ENCODE measurements around the gene CA10. TPM values are rescaled to one million over a fixed set of nuclear protein-coding genes. Genes with fewer than 3 reads are reported as not detected.

Gene CA10
- total and polyA plus RNA-seq, 8 donors: 1.3 TPM; not detected in 7

- intact Hi-C loops (cut with DNase I; ENCODE audit: low total_unique reads): no loop called here
- TF ChIP-seq POLR2A (IDR thresholded peaks at IDR 0.05): no peak
- no peak for TF ChIP-seq POLR2AphosphoS5 (IDR thresholded peaks at IDR 0.05)
- no peak for TF ChIP-seq EP300 (IDR thresholded peaks at IDR 0.05)
- TF ChIP-seq CTCF (IDR thresholded peaks at IDR 0.05): no peak
- no peaks in the 10 kb centered on the region for H3K36me3 ChIP-seq
- WGBS, 5 donors: 21 to 55% (median 41%) methylated on average over 2 of the region's 2 CpGs
- DNase-seq: no peak
- H3K4me3 ChIP-seq: no peak overlapping the region
- no peaks in the 10 kb centered on the region for H3K27me3 ChIP-seq
- H3K9me3 ChIP-seq: no peaks in the 10 kb centered on the region
- H3K4me1 ChIP-seq: no peaks in the 10 kb centered on the region
- no peak overlapping the region for H3K27ac ChIP-seq
These were observed 412.5 kb downstream of the CA10 start for GRCh38 chr17:51745993-51746392.

- TF ChIP-seq CTCF (IDR thresholded peaks at IDR 0.05) (no peak), POLR2A (IDR thresholded peaks at IDR 0.05) (no peak), POLR2AphosphoS5 (IDR thresholded peaks at IDR 0.05) (no peak), EP300 (IDR thresholded peaks at IDR 0.05) (no peak)
- no peak for DNase-seq
- H3K36me3 ChIP-seq: no peaks in the 10 kb centered on the region
- H3K4me3 ChIP-seq: no peak overlapping the region
- intact Hi-C loops (cut with DNase I; ENCODE audit: low total_unique reads): no loop called here
- no peaks in the 10 kb centered on the region for H3K9me3 ChIP-seq
- H3K27me3 ChIP-seq: no peaks in the 10 kb centered on the region
- 66 to 74% (median 68%) methylated on average over 4 of the region's 4 CpGs for WGBS, 5 donors
- no peak overlapping the region for H3K27ac ChIP-seq
- H3K4me1 ChIP-seq: no peaks in the 10 kb centered on the region
These were observed 415.0 kb downstream of the CA10 start for GRCh38 chr17:51743477-51743876.

- intact Hi-C loops (cut with DNase I; ENCODE audit: low total_unique reads): no loop called here
- no peak for TF ChIP-seq POLR2AphosphoS5 (IDR thresholded peaks at IDR 0.05)
- TF ChIP-seq POLR2A (IDR thresholded peaks at IDR 0.05): no peak
- TF ChIP-seq EP300 (IDR thresholded peaks at IDR 0.05): no peak
- TF ChIP-seq CTCF (IDR thresholded peaks at IDR 0.05): no peak
These were observed 415.9 kb downstream of the CA10 start for GRCh38 chr17:51742571-51742970.

GRCh38 chr17:51741458-51741857 lies 417.1 kb downstream of the CA10 start:
- TF ChIP-seq CTCF (IDR thresholded peaks at IDR 0.05) (no peak), POLR2AphosphoS5 (IDR thresholded peaks at IDR 0.05) (no peak), POLR2A (IDR thresholded peaks at IDR 0.05) (no peak), EP300 (IDR thresholded peaks at IDR 0.05) (no peak)
- no peak overlapping the region for H3K27ac ChIP-seq
- H3K4me3 ChIP-seq: no peak overlapping the region
- no peak for DNase-seq
- H3K27me3 ChIP-seq: no peaks in the 10 kb centered on the region
- H3K36me3 ChIP-seq: no peaks in the 10 kb centered on the region
- no peaks in the 10 kb centered on the region for H3K9me3 ChIP-seq
- H3K4me1 ChIP-seq: no peaks in the 10 kb centered on the region
- intact Hi-C loops (cut with DNase I; ENCODE audit: low total_unique reads): no loop called here

More at GRCh38 chr17:51742571-51742970, 415.9 kb downstream of the CA10 start:
- Histone ChIP-seq H3K4me1 (no peaks in the 10 kb centered on the region), H3K36me3 (no peaks in the 10 kb centered on the region), H3K9me3 (no peaks in the 10 kb centered on the region), H3K27me3 (no peaks in the 10 kb centered on the region), H3K4me3 (no peak overlapping the region), H3K27ac (no peak overlapping the region)
- no peak for DNase-seq
